GM19240 (cell line): ENCODE measurements around the gene AKR1B15.
"Not testable (repeated sequence)": the region's sequence is repeated elsewhere in the genome, so short reads cannot be mapped to it uniquely, and the experiment has no call there.

Experiments
- DNase-seq: peaks from one replicate; pipeline ENCODE4 v3.0.0; 2011; ENCODE audit warnings: low spot score; ENCODE audit not compliant: insufficient read length

AKR1B15 gene

GRCh38 chr7:134548877-134549276 is at the start of gene AKR1B15:
AKR1B15 (plus strand) TSS chr7:134549110; CDS start chr7:134564620, 15,510 bp downstream.
- peak; percentile 68 for DNase-seq

GRCh38 chr7:134500406-134500805 is 48.5 kb upstream of the AKR1B15 start:
- no peak for DNase-seq

- DNase-seq: no peak
Measured at GRCh38 chr7:134500982-134501381, 47.9 kb upstream of the AKR1B15 start.

- DNase-seq: no peak
Measured at GRCh38 chr7:134502463-134503371, 46.2 kb upstream of the AKR1B15 start.

GRCh38 chr7:134504660-134505164 is 44.2 kb upstream of the AKR1B15 start:
- DNase-seq: no peak

- DNase-seq: no peak
Measured at GRCh38 chr7:134505856-134506255, 43.1 kb upstream of the AKR1B15 start.

- DNase-seq: no peak
Measured at GRCh38 chr7:134509010-134509409, 39.9 kb upstream of the AKR1B15 start.

GRCh38 chr7:134510646-134511045 is 38.3 kb upstream of the AKR1B15 start:
- DNase-seq: no peak

GRCh38 chr7:134512271-134512670 is 36.6 kb upstream of the AKR1B15 start:
- DNase-seq: no peak

- no peak for DNase-seq
Measured at GRCh38 chr7:134513169-134513752, 35.6 kb upstream of the AKR1B15 start.

GRCh38 chr7:134514106-134514505 is 34.8 kb upstream of the AKR1B15 start:
- DNase-seq: no peak

- DNase-seq: peak; percentile 14
Measured at GRCh38 chr7:134514663-134515062, 34.2 kb upstream of the AKR1B15 start.

GRCh38 chr7:134515569-134516468 is 33.1 kb upstream of the AKR1B15 start:
- no peak for DNase-seq

- DNase-seq: no peak
Measured at GRCh38 chr7:134520130-134520529, 28.8 kb upstream of the AKR1B15 start.

GRCh38 chr7:134522601-134523000 is 26.3 kb upstream of the AKR1B15 start:
- DNase-seq: no peak

GRCh38 chr7:134525449-134525848 is 23.5 kb upstream of the AKR1B15 start:
- not testable (repeated sequence) for DNase-seq

GRCh38 chr7:134526552-134527248 is 22.2 kb upstream of the AKR1B15 start:
- not testable (repeated sequence) for DNase-seq

GRCh38 chr7:134527979-134528371 is 20.9 kb upstream of the AKR1B15 start:
- DNase-seq: no peak

- DNase-seq: no peak
Measured at GRCh38 chr7:134528749-134529148, 20.2 kb upstream of the AKR1B15 start.

- no peak for DNase-seq
Measured at GRCh38 chr7:134530460-134530859, 18.4 kb upstream of the AKR1B15 start.
